ENCODE results near the gene RHEB.

Gene RHEB

GRCh38 chr7:151448261-151449252, 71.1 kb downstream of the RHEB start:
- peak; percentile 70 for DNase-seq (ENCODE audit: low spot score)

- DNase-seq (ENCODE audit: low spot score): no peak
Observed at GRCh38 chr7:151447901-151448260, 71.8 kb downstream of the RHEB start.

- no peak for DNase-seq (ENCODE audit: low spot score)
Observed at GRCh38 chr7:151447312-151447711, 72.4 kb downstream of the RHEB start.

- no peak for DNase-seq (ENCODE audit: low spot score)
Observed at GRCh38 chr7:151446412-151446811, 73.3 kb downstream of the RHEB start.

- no peak for DNase-seq (ENCODE audit: low spot score)
Observed at GRCh38 chr7:151444632-151445031, 75.1 kb downstream of the RHEB start.

- no peak for DNase-seq (ENCODE audit: low spot score)
Observed at GRCh38 chr7:151442776-151443496, 76.8 kb downstream of the RHEB start.

- DNase-seq (ENCODE audit: low spot score): no peak
Observed at GRCh38 chr7:151440799-151441445, 78.8 kb downstream of the RHEB start.

- DNase-seq (ENCODE audit: low spot score): no peak
Observed at GRCh38 chr7:151439855-151440798, 79.6 kb downstream of the RHEB start, which contains the start of gene CRYGN. Gene CRYGN (minus strand): TSS chr7:151440141. CDS start chr7:151439917, 224 bp downstream.

GRCh38 chr7:151438864-151439601, 80.7 kb downstream of the RHEB start:
- no peak for DNase-seq (ENCODE audit: low spot score)

- DNase-seq (ENCODE audit: low spot score): no peak
Observed at GRCh38 chr7:151437866-151438516, 81.7 kb downstream of the RHEB start.

GRCh38 chr7:151437159-151437553, 82.5 kb downstream of the RHEB start:
- no peak for DNase-seq (ENCODE audit: low spot score)

- DNase-seq (ENCODE audit: low spot score): no peak
Observed at GRCh38 chr7:151436446-151437158, 83.1 kb downstream of the RHEB start.

GRCh38 chr7:151435971-151436370, 83.7 kb downstream of the RHEB start:
- no peak for DNase-seq (ENCODE audit: low spot score)

GRCh38 chr7:151435103-151435916, 84.4 kb downstream of the RHEB start:
- no peak for DNase-seq (ENCODE audit: low spot score)

- no peak for DNase-seq (ENCODE audit: low spot score)
Observed at GRCh38 chr7:151434549-151434948, 85.1 kb downstream of the RHEB start.

GRCh38 chr7:151433721-151434400, 85.8 kb downstream of the RHEB start:
- no peak for DNase-seq (ENCODE audit: low spot score)

GRCh38 chr7:151432658-151433521, 86.8 kb downstream of the RHEB start:
- peak; percentile 50 for DNase-seq (ENCODE audit: low spot score)
